ENCODE results near the gene GRSF1. TPM values are rescaled to one million over a fixed set of nuclear protein-coding genes. Genes with fewer than 3 reads are reported as not detected.
"Not testable (repeated sequence)": the region's sequence is repeated elsewhere in the genome, so short reads cannot be mapped to it uniquely, and the experiment has no call there.

Gene GRSF1
- total RNA-seq, 2 donors from 2014 or later = 56.6 to 58.3 TPM

DNA sequence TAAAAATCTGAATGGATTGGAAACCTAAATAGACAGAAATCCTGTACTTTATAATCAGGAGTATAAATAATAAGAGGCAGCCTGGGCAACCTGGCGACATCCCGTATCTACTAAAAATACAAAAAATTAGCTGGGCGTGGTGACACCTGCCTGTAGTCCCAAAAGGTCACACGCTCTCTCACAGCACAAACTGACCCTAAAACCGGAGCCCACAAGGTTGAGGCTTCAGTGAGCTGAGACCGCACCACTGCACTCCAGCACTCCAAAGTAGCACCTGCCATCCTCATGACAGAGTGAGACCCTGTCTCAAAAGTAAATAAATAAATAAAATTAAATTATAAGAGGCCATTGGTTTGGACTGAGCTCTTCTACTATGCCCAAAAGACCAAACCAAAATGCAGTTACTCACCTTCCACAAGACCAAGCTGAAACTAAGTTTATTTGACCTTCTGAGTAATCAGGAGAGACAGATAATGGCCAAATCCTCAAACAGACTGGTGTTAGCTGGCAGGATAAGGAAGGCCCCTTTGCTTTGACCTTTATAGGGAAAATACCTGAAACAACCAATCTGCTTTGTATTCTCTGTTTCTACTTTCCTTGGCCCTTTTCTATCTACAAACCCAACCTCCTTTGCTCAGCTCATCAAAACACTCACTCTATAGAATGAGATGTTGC is 3.2 kb upstream of the GRSF1 start:
- H3K27ac ChIP-seq = no peak overlapping the region
- no peaks in the 10 kb centered on the region for H3K4me1 ChIP-seq (replicated peaks)
- DNase-seq (ENCODE audit: low spot score) = no peak
- WGBS = 91% methylated on average over 6 of the region's 6 CpGs
- no peaks in the 10 kb centered on the region for H3K36me3 ChIP-seq
- no peaks in the 10 kb centered on the region for H3K9me3 ChIP-seq
- no peak for TF ChIP-seq CTCF (IDR thresholded peaks at IDR 0.05)
- TF ChIP-seq POLR2AphosphoS5 (IDR thresholded peaks at IDR 0.05) = no peak
- TF ChIP-seq POLR2A (IDR thresholded peaks at IDR 0.05) = no peak
- no peak overlapping the region for H3K4me3 ChIP-seq
- intact Hi-C loops (cut with DNase I) = loop anchor here (10.0 kb wide), 1 partner anchor 52 kb away; no protein-coding TSS in a partner anchor
- no peaks in the 10 kb centered on the region for H3K27me3 ChIP-seq (replicated peaks; ENCODE audit: insufficient read depth)

DNA sequence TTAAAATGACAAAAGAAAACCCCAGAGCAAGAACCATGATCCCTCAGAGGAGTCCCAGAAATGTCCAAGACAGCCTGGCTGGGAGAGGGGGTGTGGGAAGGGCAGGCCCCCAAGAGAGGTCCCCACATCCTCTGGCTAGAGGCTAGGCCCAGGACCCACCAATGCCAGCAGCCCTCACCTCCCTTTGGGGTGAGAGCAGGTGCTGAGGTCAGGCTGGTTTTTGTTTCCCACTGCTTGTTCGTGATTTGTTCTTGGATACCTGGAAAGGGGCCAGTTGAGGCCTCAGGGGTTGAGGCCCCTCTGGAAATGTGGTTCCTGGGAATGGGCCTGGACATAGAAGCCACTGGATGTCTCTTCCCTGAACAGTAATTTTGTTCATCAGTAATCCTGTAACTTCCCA is 2.3 kb upstream of the GRSF1 start:
- 43% methylated on average over 1 of the region's 1 CpG for WGBS

DNA sequence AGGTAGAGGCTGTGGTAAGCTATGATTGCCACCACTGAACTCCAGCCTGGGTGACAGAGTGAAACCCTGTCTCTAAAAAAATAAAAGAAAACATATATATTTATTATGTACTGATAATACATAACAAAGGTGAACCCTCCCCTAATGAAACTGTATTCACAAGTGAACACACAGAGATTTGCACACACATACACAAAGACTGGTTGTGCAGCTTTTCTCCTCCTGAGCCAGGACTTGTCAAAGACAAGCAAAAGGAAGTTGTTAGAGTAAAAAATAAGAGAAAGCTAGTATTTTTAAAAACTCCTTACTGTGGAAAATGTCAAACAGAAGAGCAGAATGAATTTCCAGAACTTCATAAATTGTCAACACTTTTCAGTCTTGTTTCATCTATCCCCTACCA is 1.5 kb upstream of the GRSF1 start:
- DNase-seq (ENCODE audit: low spot score) = no peak
- no peaks in the 10 kb centered on the region for H3K9me3 ChIP-seq
- TF ChIP-seq CTCF (IDR thresholded peaks at IDR 0.05) (no peak), POLR2A (IDR thresholded peaks at IDR 0.05) (no peak), POLR2AphosphoS5 (IDR thresholded peaks at IDR 0.05) (no peak)
- no peaks in the 10 kb centered on the region for H3K36me3 ChIP-seq
- no peak overlapping the region for H3K4me3 ChIP-seq
- H3K27me3 ChIP-seq (replicated peaks; ENCODE audit: insufficient read depth) = no peaks in the 10 kb centered on the region
- intact Hi-C loops (cut with DNase I) = loop anchor here (10.0 kb wide), 1 partner anchor 54 kb away; no protein-coding TSS in a partner anchor
- H3K4me1 ChIP-seq (replicated peaks) = no peaks in the 10 kb centered on the region
- H3K27ac ChIP-seq = peak overlapping the region in 1 of 2 donors; percentile 26

More for the DNA sequence above, 2.3 kb upstream of the GRSF1 start:
- intact Hi-C loops (cut with DNase I) = loop anchor here (10.0 kb wide), 1 partner anchor 53 kb away; no protein-coding TSS in a partner anchor
- H3K9me3 ChIP-seq = no peaks in the 10 kb centered on the region
- no peak overlapping the region for H3K4me3 ChIP-seq
- H3K4me1 ChIP-seq (replicated peaks) = no peaks in the 10 kb centered on the region
- no peaks in the 10 kb centered on the region for H3K36me3 ChIP-seq
- no peaks in the 10 kb centered on the region for H3K27me3 ChIP-seq (replicated peaks; ENCODE audit: insufficient read depth)
- TF ChIP-seq POLR2AphosphoS5 (IDR thresholded peaks at IDR 0.05) (no peak), POLR2A (IDR thresholded peaks at IDR 0.05) (no peak), CTCF (IDR thresholded peaks at IDR 0.05) (no peak)
- no peak for DNase-seq (ENCODE audit: low spot score)
- no peak overlapping the region for H3K27ac ChIP-seq

GRCh38 chr4:70840631-70841030 is 941 bp upstream of the GRSF1 start:
- peak overlapping the region in 1 of 2 donors; percentile 26 for H3K27ac ChIP-seq
- H3K27me3 ChIP-seq (replicated peaks; ENCODE audit: insufficient read depth); DNase-seq (ENCODE audit: low spot score); H3K4me1 ChIP-seq (replicated peaks); H3K36me3 ChIP-seq; H3K4me3 ChIP-seq; H3K9me3 ChIP-seq: not testable (repeated sequence)
- WGBS = 92% methylated on average over 16 of the region's 16 CpGs
- intact Hi-C loops (cut with DNase I) = loop anchor here (10.0 kb wide), 1 partner anchor 54 kb away; no protein-coding TSS in a partner anchor

DNA sequence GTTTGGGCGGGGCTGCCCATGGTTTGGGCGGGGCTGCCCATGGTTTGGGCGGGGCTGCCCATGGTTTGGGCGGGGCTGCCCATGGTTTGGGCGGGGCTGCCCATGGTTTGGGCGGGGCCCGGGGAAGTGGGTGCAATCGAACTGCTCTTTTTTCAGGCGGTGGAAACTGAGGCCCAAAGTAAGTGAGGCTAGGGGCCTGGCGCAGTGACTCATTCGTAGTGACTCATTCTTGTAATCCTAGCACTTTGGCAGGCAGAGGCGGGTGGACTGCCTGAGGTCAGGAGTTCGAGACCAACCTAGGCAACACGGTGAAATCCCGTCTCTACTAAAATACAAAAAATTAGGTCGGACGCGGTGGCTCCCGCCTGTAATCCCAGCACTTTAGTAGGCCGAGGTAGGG is 447 bp upstream of the GRSF1 start:
- peak; percentile 16 for DNase-seq (ENCODE audit: low spot score)
- not testable (repeated sequence) for H3K36me3 ChIP-seq; H3K27me3 ChIP-seq (replicated peaks; ENCODE audit: insufficient read depth); H3K27ac ChIP-seq; H3K4me1 ChIP-seq (replicated peaks); H3K4me3 ChIP-seq; H3K9me3 ChIP-seq
- intact Hi-C loops (cut with DNase I) = loop anchor here (10.0 kb wide), 1 partner anchor 55 kb away; no protein-coding TSS in a partner anchor
- 62% methylated on average over 20 of the region's 20 CpGs for WGBS

Measured in prostate gland (tissue), 2 donors.